Prostate gland (tissue), 2 donors: ENCODE data around the gene DEFB132. TPM values are rescaled to one million over a fixed set of nuclear protein-coding genes. Genes with fewer than 3 reads are reported as not detected.
"Not testable (repeated sequence)": the region's sequence is repeated elsewhere in the genome, so short reads cannot be mapped to it uniquely, and the experiment has no call there.

Source experiments
- DNase-seq: peaks from one replicate; pipeline ENCODE4 v3.0.0-alpha.2; 2019; ENCODE audit warnings: low spot score
- H3K27ac ChIP-seq, 2 donors: fragments of 200-600 bp; sonication (generic); 2 replicates each; pipeline ENCODE4 v1.5.1; 2017 to 2019
- H3K27me3 ChIP-seq: fragments of 200-600 bp; sonication (generic); replicated peaks from 2 replicates; pipeline ENCODE4 v1.5.1; 2019; ENCODE audit not compliant: insufficient read depth
- H3K36me3 ChIP-seq, 2 donors: fragments of 200-600 bp; sonication (generic); 1 replicate in 1 of 2; 2 replicates in 1 of 2; pipeline versions ENCODE4 v1.5.1 to v1.8.1; 2017 to 2019
- H3K4me1 ChIP-seq: fragments of 200-600 bp; sonication (generic); replicated peaks from 2 replicates; pipeline ENCODE4 v1.5.1; 2019
- H3K4me3 ChIP-seq, 2 donors: fragments of 200-600 bp; sonication (generic); 2 replicates each; pipeline ENCODE4 v1.5.1; 2017 to 2019
- H3K9me3 ChIP-seq: fragments of 200-600 bp; sonication (generic); 2 replicates; pipeline ENCODE4 v1.5.1; 2017
- POLR2A ChIP-seq: fragments of 450-650 bp; IDR thresholded peaks from one replicate; pipeline ENCODE4 v1.6.1; 2016; ENCODE audit warnings: antibody characterized with exemption, mild to moderate bottlenecking
- POLR2AphosphoS5 ChIP-seq: sonication (generic); formaldehyde crosslinking; IDR thresholded peaks from one replicate; pipeline ENCODE4 v1.6.1; 2017; ENCODE audit warnings: antibody characterized with exemption
- WGBS: methylation state at CpG from one replicate; pipeline ENCODE4 v1.1.5; 2018; 5-methylcytosine and 5-hydroxymethylcytosine counted together
- intact Hi-C: fragments of 100-400 bp; cut with DNase I; formaldehyde crosslinking; loops from one replicate; pipeline ENCODE4 v1.14.2; 2022
- total RNA-seq, 2 donors: library from RNA; depleted of rRNA; stranded (reverse); fragments of >200 nt; gene quantifications; one replicate each; pipeline ENCODE4 v1.1.0, GENCODE V29; 2016
- TF ChIP-seq, protein P1 (sequence below), 4 experiments: fragments of 200-600 bp in 2 of 4; fragments of 450-650 bp in 2 of 4; sonication (generic) in 2 of 4; IDR thresholded peaks; 1 replicate in 3 of 4; 2 replicates in 1 of 4; pipeline ENCODE4 v1.5.1; 2016 to 2019; ENCODE audit warnings: antibody characterized with exemption in 4 of 4, mild to moderate bottlenecking in 2 of 4, moderate library complexity in 2 of 4

Gene DEFB132
- total RNA-seq, 2 donors from 2014 or later: 2.2 to 3.3 TPM

DNA sequence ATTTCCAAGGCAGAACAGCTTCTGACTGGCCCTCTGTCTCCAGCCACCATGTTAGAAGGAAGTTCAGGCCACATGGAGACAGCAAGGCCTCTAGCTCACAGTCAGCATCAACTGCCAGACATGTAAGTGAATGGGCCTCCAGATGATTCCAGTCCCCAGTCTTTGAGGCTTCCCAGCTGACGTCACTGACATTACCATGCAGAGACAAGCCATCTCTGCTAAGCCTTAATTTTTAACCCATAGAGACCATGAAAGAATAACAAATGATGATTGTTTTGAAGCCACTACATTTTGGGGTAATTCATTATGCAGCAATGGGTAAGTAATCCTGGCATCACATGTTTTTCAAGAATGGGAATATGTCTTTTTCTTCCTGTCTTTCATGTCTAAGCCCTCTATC is 41.7 kb upstream of the DEFB132 start:
- DNase-seq: no peak
- H3K9me3 ChIP-seq: no peaks in the 10 kb centered on the region
- TF ChIP-seq, protein P1, sequence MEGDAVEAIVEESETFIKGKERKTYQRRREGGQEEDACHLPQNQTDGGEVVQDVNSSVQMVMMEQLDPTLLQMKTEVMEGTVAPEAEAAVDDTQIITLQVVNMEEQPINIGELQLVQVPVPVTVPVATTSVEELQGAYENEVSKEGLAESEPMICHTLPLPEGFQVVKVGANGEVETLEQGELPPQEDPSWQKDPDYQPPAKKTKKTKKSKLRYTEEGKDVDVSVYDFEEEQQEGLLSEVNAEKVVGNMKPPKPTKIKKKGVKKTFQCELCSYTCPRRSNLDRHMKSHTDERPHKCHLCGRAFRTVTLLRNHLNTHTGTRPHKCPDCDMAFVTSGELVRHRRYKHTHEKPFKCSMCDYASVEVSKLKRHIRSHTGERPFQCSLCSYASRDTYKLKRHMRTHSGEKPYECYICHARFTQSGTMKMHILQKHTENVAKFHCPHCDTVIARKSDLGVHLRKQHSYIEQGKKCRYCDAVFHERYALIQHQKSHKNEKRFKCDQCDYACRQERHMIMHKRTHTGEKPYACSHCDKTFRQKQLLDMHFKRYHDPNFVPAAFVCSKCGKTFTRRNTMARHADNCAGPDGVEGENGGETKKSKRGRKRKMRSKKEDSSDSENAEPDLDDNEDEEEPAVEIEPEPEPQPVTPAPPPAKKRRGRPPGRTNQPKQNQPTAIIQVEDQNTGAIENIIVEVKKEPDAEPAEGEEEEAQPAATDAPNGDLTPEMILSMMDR (IDR thresholded peaks at IDR 0.05): no peak
- TF ChIP-seq POLR2A: no peak
- no peak for TF ChIP-seq POLR2AphosphoS5
- intact Hi-C loops: no loop called here
- H3K27ac ChIP-seq: no peak overlapping the region
- no peak overlapping the region for H3K4me3 ChIP-seq
- 70% methylated on average over 1 of the region's 1 CpG for WGBS
- no peaks in the 10 kb centered on the region for H3K27me3 ChIP-seq
- H3K36me3 ChIP-seq: no peaks in the 10 kb centered on the region
- no peaks in the 10 kb centered on the region for H3K4me1 ChIP-seq

DNA sequence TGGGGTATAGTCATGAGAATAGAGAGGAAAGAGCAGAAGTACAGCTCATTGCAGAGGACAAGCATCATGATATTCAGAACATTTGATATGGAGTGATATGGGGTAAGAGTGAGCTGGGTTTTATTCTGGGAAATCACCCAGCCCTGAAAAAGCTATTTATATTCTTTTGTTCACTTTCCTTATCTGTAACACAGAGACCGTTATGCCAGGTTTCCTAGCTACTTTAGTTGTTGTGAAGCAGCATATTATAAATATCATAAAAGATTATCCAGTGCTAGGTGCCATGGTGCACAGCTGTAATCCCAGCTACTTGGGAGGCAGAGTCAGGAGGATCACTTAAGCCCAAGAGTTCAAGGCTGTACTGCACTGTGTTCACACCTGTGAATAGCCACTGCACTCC is 40.3 kb upstream of the DEFB132 start:
- no peak for DNase-seq
- 65% methylated on average over 1 of the region's 1 CpG for WGBS
- no peaks in the 10 kb centered on the region for H3K27me3 ChIP-seq
- no peak for TF ChIP-seq POLR2A
- TF ChIP-seq, protein P1 (IDR thresholded peaks at IDR 0.05): no peak
- no peak for TF ChIP-seq POLR2AphosphoS5
- no peaks in the 10 kb centered on the region for H3K9me3 ChIP-seq
- no peak overlapping the region for H3K27ac ChIP-seq
- H3K4me3 ChIP-seq: no peak overlapping the region
- H3K36me3 ChIP-seq: no peaks in the 10 kb centered on the region
- intact Hi-C loops: no loop called here
- no peaks in the 10 kb centered on the region for H3K4me1 ChIP-seq

DNA sequence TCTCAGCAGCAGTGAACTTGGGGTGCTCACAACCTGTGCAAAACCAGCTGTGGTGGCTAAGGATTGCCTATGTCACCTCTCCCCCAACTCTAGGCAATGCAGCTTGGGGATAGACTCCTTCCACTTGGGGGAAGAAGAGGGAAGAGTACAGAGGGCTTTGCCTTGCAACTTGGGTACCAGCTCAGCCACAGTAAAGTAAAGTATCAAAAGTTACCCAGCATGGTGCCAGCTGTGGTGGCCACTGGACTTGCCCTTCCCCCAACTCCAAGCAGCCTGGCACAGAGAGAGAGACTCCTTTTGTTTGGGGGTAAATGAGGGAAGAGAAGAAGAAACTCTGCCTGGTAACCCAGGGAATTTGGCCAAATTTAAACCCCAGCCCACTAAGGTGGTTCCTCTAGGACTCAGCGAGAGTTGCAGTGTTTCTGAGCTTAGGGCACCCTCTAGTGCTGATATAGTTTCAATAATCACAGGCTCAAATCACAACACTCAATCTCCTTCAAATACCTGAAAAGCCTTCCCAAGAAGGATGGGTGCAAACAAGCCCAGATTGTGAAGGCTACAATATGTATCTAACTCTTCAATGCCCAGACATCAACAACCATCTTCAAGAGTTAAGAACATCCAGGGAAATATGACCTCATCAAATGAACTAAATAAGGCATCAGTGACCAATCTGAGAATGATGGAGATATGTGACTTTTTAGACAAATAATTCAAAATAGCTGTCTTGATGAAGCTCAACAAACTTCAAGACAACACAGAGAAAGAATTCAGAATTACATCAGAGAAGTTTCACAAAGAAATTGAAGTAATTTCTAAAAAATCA is 38.0 kb upstream of the DEFB132 start:
- no peaks in the 10 kb centered on the region for H3K27me3 ChIP-seq
- WGBS: 11% methylated on average over 1 of the region's 1 CpG
- no peak overlapping the region for H3K27ac ChIP-seq
- H3K4me1 ChIP-seq: no peaks in the 10 kb centered on the region
- intact Hi-C loops: no loop called here
- H3K9me3 ChIP-seq: no peaks in the 10 kb centered on the region
- H3K4me3 ChIP-seq: no peak overlapping the region
- H3K36me3 ChIP-seq: no peaks in the 10 kb centered on the region
- no peak for DNase-seq
- no peak for TF ChIP-seq POLR2A
- TF ChIP-seq, protein P1 (IDR thresholded peaks at IDR 0.05): no peak
- no peak for TF ChIP-seq POLR2AphosphoS5

DNA sequence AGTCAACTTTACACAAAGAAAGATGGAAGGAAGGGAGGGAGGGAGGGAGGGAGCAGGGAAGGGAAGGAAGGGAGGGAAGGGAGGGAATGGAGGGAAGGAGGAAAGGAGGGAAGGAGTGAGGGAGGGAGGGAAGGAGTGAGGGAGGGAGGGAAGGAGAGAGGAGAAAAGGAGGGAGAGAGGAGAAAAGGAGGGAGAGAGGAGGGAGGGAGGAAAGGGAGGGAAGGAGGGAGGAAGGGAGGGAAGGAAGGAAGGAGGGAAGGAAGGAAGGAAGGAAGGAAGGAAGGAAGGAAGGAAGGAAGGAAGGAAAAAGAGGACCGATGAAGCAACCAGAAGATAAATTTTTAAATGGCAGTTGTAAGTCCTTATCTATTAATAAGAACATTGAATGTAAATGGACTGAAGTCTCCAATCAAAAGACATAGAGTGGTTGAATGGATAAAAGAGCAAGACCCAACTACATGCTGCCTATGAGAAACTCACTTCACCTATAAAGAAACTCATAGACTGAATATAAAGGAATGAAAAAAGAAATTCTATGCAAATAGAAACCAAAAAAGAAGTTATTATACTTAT is 36.2 kb upstream of the DEFB132 start:
- intact Hi-C loops: no loop called here
- Histone ChIP-seq H3K27ac (no peak overlapping the region), H3K27me3 (no peaks in the 10 kb centered on the region), H3K36me3 (no peaks in the 10 kb centered on the region), H3K4me1 (no peaks in the 10 kb centered on the region), H3K4me3 (no peak overlapping the region), H3K9me3 (no peaks in the 10 kb centered on the region)
- 47% methylated on average over 1 of the region's 1 CpG for WGBS
- no peak for DNase-seq
- no peak for TF ChIP-seq POLR2AphosphoS5
- TF ChIP-seq POLR2A: no peak
- TF ChIP-seq, protein P1 (IDR thresholded peaks at IDR 0.05): no peak

DNA sequence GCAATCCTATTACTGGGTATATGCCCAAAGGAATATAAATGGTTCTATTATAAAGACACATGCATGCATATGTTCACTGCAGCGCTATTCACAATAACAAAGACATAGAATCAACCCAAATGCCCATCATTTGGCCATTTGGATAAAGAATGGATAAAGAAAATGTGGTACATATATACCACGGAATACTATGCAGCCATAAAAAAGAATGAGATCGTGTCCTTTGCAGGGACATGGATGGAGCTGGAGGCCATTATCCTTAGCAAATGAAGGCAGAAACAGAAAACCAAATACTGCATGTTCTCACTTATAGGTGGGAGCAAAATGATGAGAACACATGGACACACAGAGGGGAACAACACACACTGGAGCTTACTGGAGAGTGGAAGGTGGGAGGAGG is 31.6 kb upstream of the DEFB132 start:
- H3K4me1 ChIP-seq, H3K4me3 ChIP-seq, DNase-seq, H3K36me3 ChIP-seq, H3K27me3 ChIP-seq, intact Hi-C loops, H3K9me3 ChIP-seq, H3K27ac ChIP-seq: not testable (repeated sequence)
- WGBS: 93% methylated on average over 3 of the region's 3 CpGs
